Measurements from ENCODE around the gene PRPF40B. TPM values are rescaled to one million over a fixed set of nuclear protein-coding genes. Genes with fewer than 3 reads are reported as not detected.
"Not testable (repeated sequence)": the region's sequence is repeated elsewhere in the genome, so short reads cannot be mapped to it uniquely, and the experiment has no call there.

PRPF40B gene
- total RNA-seq, 1 donor from 2014 or later, result 28.9 TPM

- H3K27me3 Mint-ChIP-seq (ENCODE audit: unreplicated experiment), result no peaks in the 10 kb centered on the region
- no peak for DNase-seq (ENCODE audit: extremely low spot score, unreplicated experiment)
- H3K27ac Mint-ChIP-seq (ENCODE audit: unreplicated experiment), result no peak overlapping the region
- H3K4me3 Mint-ChIP-seq (ENCODE audit: unreplicated experiment), result no peak overlapping the region
- H3K4me1 Mint-ChIP-seq (ENCODE audit: unreplicated experiment), result peaks cover 3% of the 10 kb centered on the region
- TF ChIP-seq CTCF (IDR thresholded peaks at IDR 0.05), result no peak
- no peaks in the 10 kb centered on the region for H3K9me3 Mint-ChIP-seq (ENCODE audit: unreplicated experiment)
- H3K36me3 Mint-ChIP-seq (ENCODE audit: unreplicated experiment), result peaks cover 3% of the 10 kb centered on the region
Observed at GRCh38 chr12:49603721-49604120, 19.6 kb upstream of the PRPF40B start.

GRCh38 chr12:49604856-49605255 lies 18.5 kb upstream of the PRPF40B start:
- Mint-ChIP-seq H3K4me1 (ENCODE audit: unreplicated experiment) (peaks cover 3% of the 10 kb centered on the region), H3K27me3 (ENCODE audit: unreplicated experiment) (no peaks in the 10 kb centered on the region), H3K27ac (ENCODE audit: unreplicated experiment) (no peak overlapping the region), H3K9me3 (ENCODE audit: unreplicated experiment) (no peaks in the 10 kb centered on the region), H3K36me3 (ENCODE audit: unreplicated experiment) (peaks cover 3% of the 10 kb centered on the region), H3K4me3 (ENCODE audit: unreplicated experiment) (no peak overlapping the region)
- TF ChIP-seq CTCF (IDR thresholded peaks at IDR 0.05), result no peak
- DNase-seq (ENCODE audit: extremely low spot score, unreplicated experiment), result no peak

GRCh38 chr12:49605539-49605938 lies 17.8 kb upstream of the PRPF40B start, which contains the start of gene FAM186B:
TSS of gene FAM186B (minus strand) at chr12:49605639. CDS start at chr12:49605477, 162 bp downstream.
- H3K36me3 Mint-ChIP-seq (ENCODE audit: unreplicated experiment); H3K27ac Mint-ChIP-seq (ENCODE audit: unreplicated experiment); H3K9me3 Mint-ChIP-seq (ENCODE audit: unreplicated experiment); H3K4me3 Mint-ChIP-seq (ENCODE audit: unreplicated experiment); H3K4me1 Mint-ChIP-seq (ENCODE audit: unreplicated experiment); H3K27me3 Mint-ChIP-seq (ENCODE audit: unreplicated experiment); DNase-seq (ENCODE audit: extremely low spot score, unreplicated experiment): not testable (repeated sequence)

- TF ChIP-seq CTCF (IDR thresholded peaks at IDR 0.05), result no peak
Observed at GRCh38 chr12:49609059-49609874, 14.1 kb upstream of the PRPF40B start.

GRCh38 chr12:49609875-49610154 lies 13.5 kb upstream of the PRPF40B start:
- no peak for DNase-seq (ENCODE audit: extremely low spot score, unreplicated experiment)
- Mint-ChIP-seq H3K4me1 (ENCODE audit: unreplicated experiment) (peaks cover 3% of the 10 kb centered on the region), H3K36me3 (ENCODE audit: unreplicated experiment) (no peaks in the 10 kb centered on the region), H3K27me3 (ENCODE audit: unreplicated experiment) (no peaks in the 10 kb centered on the region), H3K4me3 (ENCODE audit: unreplicated experiment) (no peak overlapping the region), H3K27ac (ENCODE audit: unreplicated experiment) (no peak overlapping the region), H3K9me3 (ENCODE audit: unreplicated experiment) (no peaks in the 10 kb centered on the region)
- peak; percentile 23 for TF ChIP-seq CTCF (IDR thresholded peaks at IDR 0.05)

More at GRCh38 chr12:49609059-49609874, 14.1 kb upstream of the PRPF40B start:
- H3K36me3 Mint-ChIP-seq (ENCODE audit: unreplicated experiment), result no peaks in the 10 kb centered on the region
- H3K4me3 Mint-ChIP-seq (ENCODE audit: unreplicated experiment), result no peak overlapping the region
- H3K27ac Mint-ChIP-seq (ENCODE audit: unreplicated experiment), result no peak overlapping the region
- peaks cover 3% of the 10 kb centered on the region for H3K4me1 Mint-ChIP-seq (ENCODE audit: unreplicated experiment)
- no peak for DNase-seq (ENCODE audit: extremely low spot score, unreplicated experiment)
- no peaks in the 10 kb centered on the region for H3K27me3 Mint-ChIP-seq (ENCODE audit: unreplicated experiment)
- no peaks in the 10 kb centered on the region for H3K9me3 Mint-ChIP-seq (ENCODE audit: unreplicated experiment)

GRCh38 chr12:49610785-49611184 lies 12.6 kb upstream of the PRPF40B start:
- not testable (repeated sequence) for H3K27me3 Mint-ChIP-seq (ENCODE audit: unreplicated experiment); H3K36me3 Mint-ChIP-seq (ENCODE audit: unreplicated experiment); H3K4me1 Mint-ChIP-seq (ENCODE audit: unreplicated experiment); H3K4me3 Mint-ChIP-seq (ENCODE audit: unreplicated experiment); H3K9me3 Mint-ChIP-seq (ENCODE audit: unreplicated experiment); DNase-seq (ENCODE audit: extremely low spot score, unreplicated experiment); H3K27ac Mint-ChIP-seq (ENCODE audit: unreplicated experiment)

All from osteocyte (in vitro differentiated cells).